Body of pancreas (tissue), 4 donors: ENCODE measurements around the gene POLR1A.

Source experiments
- CTCF ChIP-seq, 7 experiments: fragments of 450-650 bp in 4 of 7; fragments of 200-600 bp in 3 of 7; sonication (generic) in 3 of 7; IDR thresholded peaks; one replicate each; pipeline ENCODE4 v1.5.1; 2016 to 2019; ENCODE audit warnings: antibody characterized with exemption in 7 of 7
- POLR2A ChIP-seq, 3 donors: fragments of 450-650 bp; IDR thresholded peaks; one replicate each; pipeline ENCODE4 v1.6.1; 2016; ENCODE audit warnings: antibody characterized with exemption in 3 of 3, mild to moderate bottlenecking in 2 of 3

GRCh38 chr2:86068136-86068588 is 37.5 kb downstream of the POLR1A start:
- no peak for TF ChIP-seq POLR2A (IDR thresholded peaks at IDR 0.05)
- TF ChIP-seq CTCF (IDR thresholded peaks at IDR 0.05) = no peak
